OCI-LY1 (cell line): Measurements from ENCODE around the gene ARPP19.

Experiments
- H2AFZ ChIP-seq: fragments of 200-600 bp; sonication (generic), shearing (Covaris generic); 2 replicates; pipeline ENCODE4 v1.6.0; 2014; ENCODE audit warnings: antibody characterized with exemption, mild to moderate bottlenecking, low read length
- H3F3A ChIP-seq: fragments of 200-600 bp; sonication (generic), shearing (Covaris generic); 2 replicates; pipeline ENCODE4 v1.6.0; 2014; ENCODE audit warnings: mild to moderate bottlenecking, antibody characterized with exemption, low read length, moderate library complexity; ENCODE audit not compliant: insufficient read depth
- H3K27ac ChIP-seq: fragments of 200-600 bp; sonication (generic); 2 replicates; pipeline ENCODE4 v1.5.1; 2014; ENCODE audit warnings: low read length, mixed run types, mild to moderate bottlenecking, low read depth; ENCODE audit not compliant: poor library complexity, severe bottlenecking
- H3K27me3 ChIP-seq: fragments of 200-600 bp; sonication (generic); 2 replicates; pipeline ENCODE4 v1.6.0; 2014; ENCODE audit warnings: antibody characterized with exemption, mild to moderate bottlenecking, low read length, moderate library complexity; ENCODE audit not compliant: insufficient read depth
- H3K36me3 ChIP-seq: fragments of 200-600 bp; sonication (generic); 2 replicates; pipeline ENCODE4 v1.6.1; 2014; ENCODE audit warnings: mild to moderate bottlenecking, antibody characterized with exemption, low read length, moderate library complexity, mixed read lengths; ENCODE audit not compliant: insufficient read depth
- H3K4me1 ChIP-seq: fragments of 200-600 bp; sonication (generic); 2 replicates; pipeline ENCODE4 v1.5.1; 2014; ENCODE audit warnings: mild to moderate bottlenecking, low read length, moderate library complexity; ENCODE audit not compliant: insufficient read depth, severe bottlenecking
- H3K4me2 ChIP-seq: fragments of 200-600 bp; sonication (generic), shearing (Covaris generic); 2 replicates; pipeline ENCODE4 v1.6.1; 2014; ENCODE audit warnings: low read length
- H3K4me3 ChIP-seq: fragments of 200-600 bp; sonication (generic); 2 replicates; pipeline ENCODE4 v1.5.1; 2014; ENCODE audit warnings: low read length, low read depth, mild to moderate bottlenecking, mixed read lengths; ENCODE audit not compliant: poor library complexity, severe bottlenecking
- H3K79me2 ChIP-seq: fragments of 200-600 bp; shearing (Covaris generic); 2 replicates; pipeline ENCODE4 v1.6.1; 2016; ENCODE audit warnings: mixed run types, low read length, mixed read lengths; ENCODE audit not compliant: insufficient read depth
- H3K9ac ChIP-seq: fragments of 200-600 bp; sonication (generic), shearing (Covaris generic); 2 replicates; pipeline ENCODE4 v1.6.1; 2014; ENCODE audit warnings: mild to moderate bottlenecking, low read length, mixed read lengths
- H3K9me2 ChIP-seq: fragments of 200-600 bp; sonication (generic), shearing (Covaris generic); 2 replicates; pipeline ENCODE4 v1.6.1; 2014; ENCODE audit warnings: low read depth, mild to moderate bottlenecking, low read length, mixed read lengths
- H3K9me3 ChIP-seq: fragments of 200-600 bp; shearing (Covaris generic); 2 replicates; pipeline ENCODE4 v1.6.1; 2014; ENCODE audit warnings: low read length, mixed read lengths
- H4K20me1 ChIP-seq: fragments of 200-600 bp; sonication (generic), shearing (Covaris generic); 2 replicates; pipeline ENCODE4 v1.6.0; 2016; ENCODE audit warnings: mild to moderate bottlenecking, low read length; ENCODE audit not compliant: insufficient read depth
- EZH2 ChIP-seq: fragments of 200-600 bp; sonication (generic), shearing (Covaris generic); IDR thresholded peaks from 2 replicates; pipeline ENCODE4 v1.8.0; 2017; ENCODE audit warnings: borderline replicate concordance, mixed run types, mild to moderate bottlenecking, antibody characterized with exemption, low read length, moderate library complexity, mixed read lengths
- TF ChIP-seq, protein P1 (sequence below): fragments of 200-600 bp; sonication (generic), shearing (Covaris generic); IDR thresholded peaks from 2 replicates; pipeline ENCODE4 v1.5.1; 2017; ENCODE audit warnings: mild to moderate bottlenecking, antibody characterized with exemption, low read length, moderate library complexity, mixed read lengths

ARPP19 gene

GRCh38 chr15:52529940-52530339 lies 38.9 kb downstream of the ARPP19 start:
- Histone ChIP-seq H2AFZ (no peak overlapping the region), H3F3A (no peaks in the 10 kb centered on the region), H3K4me3 (peak overlapping the region; percentile 92), H3K9ac (no peak overlapping the region; the same call in 1 of the 2 replicates), H4K20me1 (no peaks in the 10 kb centered on the region), H3K9me3 (no peaks in the 10 kb centered on the region), H3K9me2 (no peaks in the 10 kb centered on the region), H3K4me2 (peak overlapping the region; percentile 77), H3K79me2 (peaks cover 22% of the 10 kb centered on the region; the same call in 1 of the 2 replicates), H3K36me3 (no peaks in the 10 kb centered on the region), H3K4me1 (peaks cover 22% of the 10 kb centered on the region), H3K27ac (no peak overlapping the region), H3K27me3 (no peaks in the 10 kb centered on the region)
- TF ChIP-seq EZH2 = no peak
- TF ChIP-seq, protein P1, sequence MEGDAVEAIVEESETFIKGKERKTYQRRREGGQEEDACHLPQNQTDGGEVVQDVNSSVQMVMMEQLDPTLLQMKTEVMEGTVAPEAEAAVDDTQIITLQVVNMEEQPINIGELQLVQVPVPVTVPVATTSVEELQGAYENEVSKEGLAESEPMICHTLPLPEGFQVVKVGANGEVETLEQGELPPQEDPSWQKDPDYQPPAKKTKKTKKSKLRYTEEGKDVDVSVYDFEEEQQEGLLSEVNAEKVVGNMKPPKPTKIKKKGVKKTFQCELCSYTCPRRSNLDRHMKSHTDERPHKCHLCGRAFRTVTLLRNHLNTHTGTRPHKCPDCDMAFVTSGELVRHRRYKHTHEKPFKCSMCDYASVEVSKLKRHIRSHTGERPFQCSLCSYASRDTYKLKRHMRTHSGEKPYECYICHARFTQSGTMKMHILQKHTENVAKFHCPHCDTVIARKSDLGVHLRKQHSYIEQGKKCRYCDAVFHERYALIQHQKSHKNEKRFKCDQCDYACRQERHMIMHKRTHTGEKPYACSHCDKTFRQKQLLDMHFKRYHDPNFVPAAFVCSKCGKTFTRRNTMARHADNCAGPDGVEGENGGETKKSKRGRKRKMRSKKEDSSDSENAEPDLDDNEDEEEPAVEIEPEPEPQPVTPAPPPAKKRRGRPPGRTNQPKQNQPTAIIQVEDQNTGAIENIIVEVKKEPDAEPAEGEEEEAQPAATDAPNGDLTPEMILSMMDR = no peak

GRCh38 chr15:52529341-52529924 lies 39.4 kb downstream of the ARPP19 start:
- H3K79me2 ChIP-seq = peaks cover 25% of the 10 kb centered on the region; the same call in 1 of the 2 replicates
- H3K27ac ChIP-seq = no peak overlapping the region
- peak overlapping the region; percentile 77 for H3K4me2 ChIP-seq
- no peak for TF ChIP-seq EZH2
- TF ChIP-seq, protein P1 = no peak
- H3K27me3 ChIP-seq = no peaks in the 10 kb centered on the region
- no peaks in the 10 kb centered on the region for H3K9me3 ChIP-seq
- no peaks in the 10 kb centered on the region for H3K36me3 ChIP-seq
- H3K4me1 ChIP-seq = peaks cover 22% of the 10 kb centered on the region
- H2AFZ ChIP-seq = peak overlapping the region; percentile 10; the same call in 1 of the 2 replicates
- H3K9ac ChIP-seq = peak overlapping the region; percentile 69
- H4K20me1 ChIP-seq = no peaks in the 10 kb centered on the region
- no peaks in the 10 kb centered on the region for H3F3A ChIP-seq
- H3K9me2 ChIP-seq = no peaks in the 10 kb centered on the region
- peak overlapping the region; percentile 92 for H3K4me3 ChIP-seq

GRCh38 chr15:52528564-52529340 lies 40.1 kb downstream of the ARPP19 start, which contains the start of gene MYO5A:
Gene MYO5A (minus strand): TSS chr15:52528880. CDS start chr15:52528806, 74 bp downstream.
- peak within 1 kb of the TSS; percentile 83 for H3K9ac ChIP-seq
- no peak for TF ChIP-seq EZH2
- TF ChIP-seq, protein P1 = no peak
- H3K9me2 ChIP-seq = no peaks in the 10 kb centered on the region
- H4K20me1 ChIP-seq = no peaks in the 10 kb centered on the region
- H3K4me1 ChIP-seq = peaks cover 22% of the 10 kb centered on the region
- H3K9me3 ChIP-seq = no peaks in the 10 kb centered on the region
- H3K27ac ChIP-seq = peak within 1 kb of the TSS; percentile 51
- peaks cover 25% of the 10 kb centered on the region; the same call in 1 of the 2 replicates for H3K79me2 ChIP-seq
- no peaks in the 10 kb centered on the region for H3K27me3 ChIP-seq
- H3K4me3 ChIP-seq = peak within 1 kb of the TSS; percentile 92
- peak within 1 kb of the TSS; percentile 98 for H3K4me2 ChIP-seq
- no peaks in the 10 kb centered on the region for H3K36me3 ChIP-seq
- H3F3A ChIP-seq = no peaks in the 10 kb centered on the region
- H2AFZ ChIP-seq = peak within 1 kb of the TSS; percentile 10; the same call in 1 of the 2 replicates
